Pancreas (tissue), 10 donors: Measurements from ENCODE around the gene APOA4. TPM values are rescaled to one million over a fixed set of nuclear protein-coding genes. Genes with fewer than 3 reads are reported as not detected.

ENCODE experiments used
- ATAC-seq, 4 donors: fragments of 200-7000 bp; cut with Tn5 transposase; one replicate each; pipeline versions ENCODE4 v1.8.0 to v1.9.1; 2020; ENCODE audit warnings: mild to moderate bottlenecking in 4 of 4, moderate library complexity in 4 of 4
- DNase-seq, 6 donors: peaks; one replicate each; pipeline ENCODE4 v3.0.0-alpha.2; 2020
- FAIRE-seq: peaks from 2 replicates; lab custom pipeline; 2012; peaks lifted over from hg19 to GRCh38; lab: Jason Lieb, UNC
- H3K27ac ChIP-seq, 4 donors: fragments of 200-600 bp; sonication (generic); 1 replicate in 3 of 4; 2 replicates in 1 of 4; pipeline versions ENCODE4 v1.5.0 to v1.8.0; 2020
- H3K27me3 ChIP-seq, 4 donors: fragments of 200-600 bp; one replicate each; pipeline ENCODE4 v1.8.0; 2021
- H3K36me3 ChIP-seq, 3 donors: fragments of 200-600 bp; sonication (generic) in 1 of 3; one replicate each; pipeline versions ENCODE4 v1.5.0 to v1.8.0; 2020 to 2021
- H3K4me1 ChIP-seq, 3 donors: fragments of 200-600 bp; one replicate each; pipeline ENCODE4 v1.8.0; 2021
- H3K4me3 ChIP-seq, 4 donors: fragments of 200-600 bp; sonication (generic) in 2 of 4; one replicate each; pipeline versions ENCODE4 v1.5.0 to v1.8.0; 2020 to 2021
- H3K9me3 ChIP-seq, 4 donors: fragments of 200-600 bp; one replicate each; pipeline ENCODE4 v1.8.0; 2021
- CTCF ChIP-seq, 4 donors: fragments of 200-600 bp; sonication (generic) in 3 of 4; IDR thresholded peaks; one replicate each; pipeline versions ENCODE4 v1.5.0 to v1.8.0; 2021; ENCODE audit warnings: antibody characterized with exemption in 4 of 4
- WGBS, 2 donors: extraction: QIAGEN DNeasy Blood & Tissue Kit; methylation state at CpG; one replicate each; pipeline ENCODE4 v1.1.7; 2013; 5-methylcytosine and 5-hydroxymethylcytosine counted together
- intact Hi-C, 3 donors: fragments of 100-400 bp; cut with DNase I; formaldehyde crosslinking; loops; one replicate each; pipeline versions ENCODE4 v1.11.1 to v1.14.2; 2022
- polyA plus RNA-seq, 2 donors: library from polyadenylated mRNA; stranded (reverse); fragments of 200-250 nt; gene quantifications; one replicate each; pipeline ENCODE4 v1.2.3, GENCODE V29; 2013
- total RNA-seq, 6 donors: library from RNA; stranded (reverse); fragmentation: NEBNext Ultra II Directional in 4 of 6; extraction: Animal tissue kit (Norgen Biotek cat#: 25700) in 4 of 6; gene quantifications; one replicate each; pipeline versions ENCODE4 v1.2.1 to v1.2.4, GENCODE V29; 2021 to 2023
- donor health status: healthy with polysubstance abuse.
- donor health status: DM: no; HTN: no; CAD: no; lungs with moderate emphysema.
- donor health status: DM: no; HTN: no; CAD: no.
- donor health status: control.
- donor health status: control.
- donor health status: Bipolar disorder and iron deficiency.
- donor health status: DM: yes; HTN: yes; CAD: no.
- donor health status: DM: no; HTN: no; CAD: no.
- donor health status: DM: no; HTN: no; CAD: no.
- donor health status: DM: yes; HTN: yes; CAD: no.

Gene APOA4
- total and polyA plus RNA-seq, 8 donors, result 0.33 TPM; not detected in 7

DNA sequence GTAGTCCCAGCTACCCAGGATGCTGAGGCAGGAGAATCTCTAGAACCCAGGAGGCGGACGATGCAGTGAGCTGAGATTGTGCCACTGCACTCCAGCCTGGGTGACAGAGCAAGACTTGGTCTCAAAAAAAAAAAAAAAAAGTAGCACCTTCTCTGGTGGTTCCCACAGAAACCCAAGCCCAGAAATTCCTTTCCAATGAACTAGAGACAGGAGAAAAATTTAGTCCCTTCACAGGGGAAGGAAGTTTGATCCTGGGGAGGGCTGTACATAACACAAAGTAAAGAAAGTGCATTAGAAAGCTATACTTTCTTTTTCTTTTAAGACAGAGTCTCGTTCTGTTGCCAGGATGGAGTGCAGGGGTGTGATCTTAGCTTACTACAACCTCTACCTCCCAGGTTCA is 39.8 kb upstream of the APOA4 start:
- Histone ChIP-seq H3K4me3 (no peak overlapping the region), H3K27ac (no peak overlapping the region), H3K36me3 (peaks cover 0 to 54% (median 28%) of the 10 kb centered on the region in 3 donors), H3K9me3 (no peaks in the 10 kb centered on the region), H3K27me3 (no peaks in the 10 kb centered on the region), H3K4me1 (no peaks in the 10 kb centered on the region)
- 94 to 96% methylated on average over 3 of the region's 3 CpGs for WGBS, 2 donors
- FAIRE-seq (no peak), DNase-seq (no peak), ATAC-seq (no peak)
- no peak for TF ChIP-seq CTCF (IDR thresholded peaks at IDR 0.05)
- intact Hi-C loops, result loop anchor here in 1 of 3 donors (10.0 kb wide), 1 partner anchor 362 kb away; no protein-coding TSS in a partner anchor

GRCh38 chr11:116862185-116862584 is 39.1 kb upstream of the APOA4 start:
- Histone ChIP-seq H3K4me1 (no peaks in the 10 kb centered on the region), H3K9me3 (no peaks in the 10 kb centered on the region), H3K36me3 (peaks cover 0 to 51% (median 24%) of the 10 kb centered on the region in 3 donors), H3K27me3 (no peaks in the 10 kb centered on the region), H3K4me3 (no peak overlapping the region), H3K27ac (no peak overlapping the region)
- FAIRE-seq (no peak), ATAC-seq (no peak), DNase-seq (no peak)
- WGBS, 2 donors, result 90 to 91% methylated on average over 3 of the region's 3 CpGs
- no peak for TF ChIP-seq CTCF (IDR thresholded peaks at IDR 0.05)
- intact Hi-C loops, result loop anchor here in 1 of 3 donors (10.0 kb wide), 1 partner anchor 363 kb away; no protein-coding TSS in a partner anchor

DNA sequence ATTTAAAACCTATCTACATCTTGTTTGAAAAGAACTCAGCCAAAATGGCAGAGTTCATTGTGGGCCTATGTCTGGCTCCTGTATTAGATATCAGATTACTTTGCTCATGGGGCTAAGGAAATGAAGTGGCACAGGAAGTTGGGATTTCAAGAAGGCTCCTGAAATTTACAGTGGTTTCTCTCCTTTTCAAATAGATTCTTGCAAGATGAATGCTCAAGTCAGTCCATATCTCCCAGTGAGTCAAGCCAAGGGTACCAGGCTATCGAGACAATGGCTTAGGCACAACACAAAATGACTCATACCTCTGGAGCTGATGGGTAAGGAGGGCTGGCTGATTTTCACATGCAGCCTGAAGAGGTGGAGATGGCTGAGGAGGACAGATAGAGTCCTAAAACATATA is 38.4 kb upstream of the APOA4 start:
- H3K27ac ChIP-seq, result no peak overlapping the region
- no peaks in the 10 kb centered on the region for H3K4me1 ChIP-seq
- DNase-seq, result no peak
- ATAC-seq, result no peak
- FAIRE-seq, result no peak
- 95 to 96% methylated on average over 1 of the region's 1 CpG for WGBS, 2 donors
- H3K36me3 ChIP-seq, result peaks cover 0 to 51% (median 18%) of the 10 kb centered on the region in 3 donors
- no peaks in the 10 kb centered on the region for H3K27me3 ChIP-seq
- H3K9me3 ChIP-seq, result no peaks in the 10 kb centered on the region
- no peak for TF ChIP-seq CTCF (IDR thresholded peaks at IDR 0.05)
- no peak overlapping the region for H3K4me3 ChIP-seq
- intact Hi-C loops, result loop anchor here in 1 of 3 donors (10.0 kb wide), 1 partner anchor 363 kb away; no protein-coding TSS in a partner anchor

GRCh38 chr11:116860303-116860702 is 37.2 kb upstream of the APOA4 start:
- Histone ChIP-seq H3K9me3 (no peaks in the 10 kb centered on the region), H3K27ac (no peak overlapping the region), H3K27me3 (no peaks in the 10 kb centered on the region), H3K4me3 (no peak overlapping the region), H3K36me3 (peaks cover 0 to 53% (median 17%) of the 10 kb centered on the region in 3 donors), H3K4me1 (no peaks in the 10 kb centered on the region)
- ATAC-seq (no peak), FAIRE-seq (no peak), DNase-seq (no peak)
- no peak for TF ChIP-seq CTCF (IDR thresholded peaks at IDR 0.05)
- WGBS, 2 donors, result 90 to 96% methylated on average over 6 of the region's 6 CpGs
- intact Hi-C loops, result loop anchor here in 1 of 3 donors (10.0 kb wide), 1 partner anchor 364 kb away; no protein-coding TSS in a partner anchor

DNA sequence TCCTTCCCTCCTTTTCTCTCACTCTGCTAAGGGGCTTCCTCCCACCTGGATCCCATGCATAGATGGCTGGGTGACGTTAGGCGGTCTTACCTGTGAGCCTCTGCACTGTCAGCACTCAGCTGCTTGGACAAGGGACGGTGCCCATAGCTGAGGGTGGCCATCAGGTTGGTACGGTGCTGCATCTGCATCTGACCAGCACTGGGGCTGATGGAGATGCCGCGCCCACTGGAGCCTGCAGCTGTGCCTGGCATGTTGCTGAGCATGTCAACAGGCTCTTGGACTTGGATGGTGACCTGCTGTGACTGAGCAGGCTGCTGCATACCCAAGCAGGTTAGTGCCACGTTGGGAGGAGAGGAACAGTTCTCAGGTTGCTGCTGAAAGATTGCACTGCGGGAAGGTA is 36.1 kb upstream of the APOA4 start:
- ATAC-seq (no peak), DNase-seq (no peak), FAIRE-seq (no peak)
- peaks cover 0 to 53% (median 17%) of the 10 kb centered on the region in 3 donors for H3K36me3 ChIP-seq
- H3K4me3 ChIP-seq, result no peak overlapping the region
- intact Hi-C loops, result no loop called here
- H3K27ac ChIP-seq, result no peak overlapping the region
- no peaks in the 10 kb centered on the region for H3K4me1 ChIP-seq
- no peak for TF ChIP-seq CTCF (IDR thresholded peaks at IDR 0.05)
- H3K9me3 ChIP-seq, result no peaks in the 10 kb centered on the region
- 93 to 95% methylated on average over 8 of the region's 8 CpGs for WGBS, 2 donors
- H3K27me3 ChIP-seq, result no peaks in the 10 kb centered on the region
